Mesothelial cell of epicardium (in vitro differentiated cells): ENCODE data around the gene UBXN6. TPM values are rescaled to one million over a fixed set of nuclear protein-coding genes. Genes with fewer than 3 reads are reported as not detected.
A peak's percentile ranks its signal among the peaks of the same experiment; 100 is the strongest.

Experiments
- DNase-seq, 2 experiments: peaks; one replicate each; pipeline ENCODE4 v3.0.0; 2021; ENCODE audit warnings: low spot score in 2 of 2; ENCODE audit not compliant: unreplicated experiment in 2 of 2
- H3K27ac Mint-ChIP-seq: 2 replicates; pipeline ENCODE4 v1.8.0; 2021; ENCODE audit warnings: mixed read lengths
- H3K27me3 Mint-ChIP-seq: 2 replicates; pipeline ENCODE4 v1.8.0; 2021; ENCODE audit warnings: low read depth, mixed read lengths
- H3K36me3 Mint-ChIP-seq: 2 replicates; pipeline ENCODE4 v1.8.0; 2021; ENCODE audit warnings: mixed read lengths
- H3K4me1 Mint-ChIP-seq: 2 replicates; pipeline ENCODE4 v1.8.0; 2021; ENCODE audit warnings: mixed read lengths
- H3K4me3 Mint-ChIP-seq: 2 replicates; pipeline ENCODE4 v1.8.0; 2021; ENCODE audit warnings: mild to moderate bottlenecking, moderate library complexity, mixed read lengths
- H3K9me3 Mint-ChIP-seq: 2 replicates; pipeline ENCODE4 v1.8.0; 2021; ENCODE audit warnings: mixed read lengths
- total RNA-seq: library from RNA; stranded (reverse); gene quantifications from 3 replicates; pipeline ENCODE4 v1.2.1, GENCODE V29; 2021
- TF ChIP-seq, protein P1 (sequence below): fragments of 200-600 bp; sonication (generic); IDR thresholded peaks from one replicate; pipeline ENCODE4 v1.5.0; 2021; ENCODE audit warnings: antibody characterized with exemption; ENCODE audit not compliant: unreplicated experiment

UBXN6 gene
- total RNA-seq, 1 donor from 2014 or later = 71.0 TPM

DNA sequence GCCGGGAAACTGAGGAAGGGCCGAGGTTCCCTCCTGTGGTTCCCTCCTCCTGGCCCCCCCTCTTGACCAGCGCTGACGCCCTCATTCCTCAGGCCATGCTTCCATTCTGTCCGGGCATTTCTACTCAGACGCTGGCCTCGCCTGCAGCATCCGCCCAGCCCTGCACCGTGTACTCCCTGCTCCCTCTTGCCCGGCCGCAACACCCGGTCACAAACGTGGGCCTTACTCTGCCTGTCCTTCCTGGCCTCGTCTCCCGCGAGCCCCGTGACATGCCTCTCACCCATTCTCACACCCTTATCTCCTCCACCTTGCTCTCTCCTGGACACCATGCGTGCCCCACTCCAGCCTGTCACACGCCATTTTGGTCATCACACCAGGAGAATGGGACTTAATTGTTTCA is 25.8 kb upstream of the UBXN6 start:
- no peaks in the 10 kb centered on the region for H3K27me3 Mint-ChIP-seq
- no peak overlapping the region for H3K27ac Mint-ChIP-seq
- no peaks in the 10 kb centered on the region for H3K9me3 Mint-ChIP-seq
- H3K4me1 Mint-ChIP-seq = no peaks in the 10 kb centered on the region
- no peak for DNase-seq
- H3K4me3 Mint-ChIP-seq = no peak overlapping the region
- peaks cover 19% of the 10 kb centered on the region for H3K36me3 Mint-ChIP-seq
- TF ChIP-seq, protein P1, sequence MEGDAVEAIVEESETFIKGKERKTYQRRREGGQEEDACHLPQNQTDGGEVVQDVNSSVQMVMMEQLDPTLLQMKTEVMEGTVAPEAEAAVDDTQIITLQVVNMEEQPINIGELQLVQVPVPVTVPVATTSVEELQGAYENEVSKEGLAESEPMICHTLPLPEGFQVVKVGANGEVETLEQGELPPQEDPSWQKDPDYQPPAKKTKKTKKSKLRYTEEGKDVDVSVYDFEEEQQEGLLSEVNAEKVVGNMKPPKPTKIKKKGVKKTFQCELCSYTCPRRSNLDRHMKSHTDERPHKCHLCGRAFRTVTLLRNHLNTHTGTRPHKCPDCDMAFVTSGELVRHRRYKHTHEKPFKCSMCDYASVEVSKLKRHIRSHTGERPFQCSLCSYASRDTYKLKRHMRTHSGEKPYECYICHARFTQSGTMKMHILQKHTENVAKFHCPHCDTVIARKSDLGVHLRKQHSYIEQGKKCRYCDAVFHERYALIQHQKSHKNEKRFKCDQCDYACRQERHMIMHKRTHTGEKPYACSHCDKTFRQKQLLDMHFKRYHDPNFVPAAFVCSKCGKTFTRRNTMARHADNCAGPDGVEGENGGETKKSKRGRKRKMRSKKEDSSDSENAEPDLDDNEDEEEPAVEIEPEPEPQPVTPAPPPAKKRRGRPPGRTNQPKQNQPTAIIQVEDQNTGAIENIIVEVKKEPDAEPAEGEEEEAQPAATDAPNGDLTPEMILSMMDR = no peak

GRCh38 chr19:4482721-4483364 is 25.2 kb upstream of the UBXN6 start:
- TF ChIP-seq, protein P1 = no peak
- H3K4me1 Mint-ChIP-seq = no peaks in the 10 kb centered on the region
- DNase-seq = no peak

GRCh38 chr19:4477034-4477801 is 19.6 kb upstream of the UBXN6 start:
- DNase-seq = no peak

More at GRCh38 chr19:4482721-4483364, 25.2 kb upstream of the UBXN6 start:
- H3K36me3 Mint-ChIP-seq = peaks cover 19% of the 10 kb centered on the region
- H3K4me3 Mint-ChIP-seq = no peak overlapping the region
- no peaks in the 10 kb centered on the region for H3K27me3 Mint-ChIP-seq
- H3K9me3 Mint-ChIP-seq = no peaks in the 10 kb centered on the region
- H3K27ac Mint-ChIP-seq = no peak overlapping the region

GRCh38 chr19:4474514-4475022 is 17.0 kb upstream of the UBXN6 start:
- H3K36me3 Mint-ChIP-seq = peaks cover 2% of the 10 kb centered on the region
- peaks cover 18% of the 10 kb centered on the region for H3K4me1 Mint-ChIP-seq
- peak overlapping the region; percentile 96 for H3K27ac Mint-ChIP-seq
- H3K9me3 Mint-ChIP-seq = no peaks in the 10 kb centered on the region
- H3K4me3 Mint-ChIP-seq = peak overlapping the region; percentile 78
- TF ChIP-seq, protein P1 = no peak
- no peaks in the 10 kb centered on the region for H3K27me3 Mint-ChIP-seq
- DNase-seq = peak in 1 of 2 experiments; percentile 66

More at GRCh38 chr19:4477034-4477801, 19.6 kb upstream of the UBXN6 start:
- Mint-ChIP-seq H3K36me3 (peaks cover 5% of the 10 kb centered on the region), H3K27me3 (no peaks in the 10 kb centered on the region), H3K4me1 (peaks cover 16% of the 10 kb centered on the region), H3K27ac (no peak overlapping the region), H3K4me3 (no peak overlapping the region), H3K9me3 (no peaks in the 10 kb centered on the region)
- TF ChIP-seq, protein P1 = no peak

GRCh38 chr19:4473763-4474513 is 16.3 kb upstream of the UBXN6 start:
- TF ChIP-seq, protein P1 = no peak
- DNase-seq = peak in 1 of 2 experiments; percentile 46
- Mint-ChIP-seq H3K36me3 (peaks cover 2% of the 10 kb centered on the region), H3K27ac (peak overlapping the region; percentile 96), H3K9me3 (no peaks in the 10 kb centered on the region), H3K4me3 (peak overlapping the region; percentile 78), H3K27me3 (no peaks in the 10 kb centered on the region), H3K4me1 (peaks cover 18% of the 10 kb centered on the region)
